ENCODE data around the gene ADGRD1.
"Not testable (repeated sequence)": the region's sequence is repeated elsewhere in the genome, so short reads cannot be mapped to it uniquely, and the experiment has no call there.

ADGRD1 gene

GRCh38 chr12:131126662-131127173 is 173.0 kb downstream of the ADGRD1 start:
- no peak for DNase-seq

DNA sequence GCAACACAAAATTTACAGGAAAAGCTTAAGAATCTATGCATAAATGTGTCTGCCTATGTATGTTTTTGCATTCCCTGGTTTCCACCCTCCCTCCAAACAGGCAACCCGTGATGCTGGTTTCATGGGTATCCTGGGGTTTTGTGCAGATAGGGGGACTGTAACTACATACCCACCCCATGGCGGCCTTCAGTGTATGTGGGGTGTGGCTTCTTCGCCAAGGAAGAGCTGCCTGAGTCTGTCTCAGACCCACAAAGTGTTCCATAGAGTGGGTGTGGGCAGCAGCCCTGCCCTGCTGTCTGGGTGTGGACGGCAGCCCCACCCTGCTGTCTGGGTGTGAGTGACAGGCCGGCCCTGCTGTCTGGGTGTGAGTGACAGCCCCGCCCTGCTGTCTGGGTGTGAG is 174.8 kb downstream of the ADGRD1 start:
- DNase-seq: no peak

GRCh38 chr12:131128966-131129619 is 175.4 kb downstream of the ADGRD1 start:
- DNase-seq: not testable (repeated sequence)

DNA sequence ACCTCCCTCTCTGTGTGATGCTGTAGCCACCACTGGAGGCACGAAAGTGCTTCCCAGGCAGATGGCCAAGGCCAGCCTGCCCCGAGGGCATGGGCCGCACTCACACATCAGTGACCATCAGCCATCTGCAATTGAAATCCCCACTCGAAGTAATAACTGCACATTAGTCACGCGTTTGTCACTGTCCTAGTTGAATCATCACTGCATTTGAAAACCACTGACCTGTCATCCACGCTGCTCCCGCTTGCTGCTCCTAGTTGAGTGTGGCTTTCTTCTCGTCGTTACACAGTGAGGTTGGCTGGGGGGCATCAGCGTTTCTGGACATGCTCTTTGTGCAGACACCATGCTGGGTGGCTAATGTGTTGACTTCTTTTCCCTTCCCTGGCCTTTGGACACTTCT is 176.1 kb downstream of the ADGRD1 start:
- DNase-seq: no peak

DNA sequence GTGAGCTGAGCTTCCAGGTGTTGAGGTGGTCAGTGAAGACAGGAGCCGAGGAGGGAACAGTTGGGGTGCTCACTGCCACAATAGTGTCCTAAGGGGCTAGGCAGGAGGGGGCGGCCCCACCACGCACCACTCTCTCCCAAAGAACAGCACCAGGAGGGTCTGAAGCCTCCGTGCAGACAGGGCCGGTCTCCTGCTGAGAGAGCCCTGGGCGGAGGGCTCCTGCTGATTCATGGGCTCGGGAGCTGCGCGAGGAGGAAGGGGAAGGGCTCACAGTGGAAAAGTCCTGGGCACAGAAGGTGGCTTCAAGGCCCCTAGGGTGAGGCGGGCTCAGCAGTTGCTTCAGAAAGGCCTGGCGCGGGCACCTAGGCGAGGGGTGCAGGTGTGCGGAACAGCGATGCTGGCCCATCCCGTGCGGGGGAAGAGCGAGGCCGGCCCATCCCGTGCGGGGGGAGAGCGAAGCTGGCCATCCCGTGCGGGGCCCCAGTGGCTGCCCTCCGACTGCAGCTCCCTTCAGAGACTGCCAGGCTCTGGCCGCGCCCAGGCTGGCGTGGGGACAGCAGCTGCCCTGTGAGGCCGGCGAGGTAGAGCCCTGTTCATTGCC is 176.7 kb downstream of the ADGRD1 start:
- DNase-seq: no peak

DNA sequence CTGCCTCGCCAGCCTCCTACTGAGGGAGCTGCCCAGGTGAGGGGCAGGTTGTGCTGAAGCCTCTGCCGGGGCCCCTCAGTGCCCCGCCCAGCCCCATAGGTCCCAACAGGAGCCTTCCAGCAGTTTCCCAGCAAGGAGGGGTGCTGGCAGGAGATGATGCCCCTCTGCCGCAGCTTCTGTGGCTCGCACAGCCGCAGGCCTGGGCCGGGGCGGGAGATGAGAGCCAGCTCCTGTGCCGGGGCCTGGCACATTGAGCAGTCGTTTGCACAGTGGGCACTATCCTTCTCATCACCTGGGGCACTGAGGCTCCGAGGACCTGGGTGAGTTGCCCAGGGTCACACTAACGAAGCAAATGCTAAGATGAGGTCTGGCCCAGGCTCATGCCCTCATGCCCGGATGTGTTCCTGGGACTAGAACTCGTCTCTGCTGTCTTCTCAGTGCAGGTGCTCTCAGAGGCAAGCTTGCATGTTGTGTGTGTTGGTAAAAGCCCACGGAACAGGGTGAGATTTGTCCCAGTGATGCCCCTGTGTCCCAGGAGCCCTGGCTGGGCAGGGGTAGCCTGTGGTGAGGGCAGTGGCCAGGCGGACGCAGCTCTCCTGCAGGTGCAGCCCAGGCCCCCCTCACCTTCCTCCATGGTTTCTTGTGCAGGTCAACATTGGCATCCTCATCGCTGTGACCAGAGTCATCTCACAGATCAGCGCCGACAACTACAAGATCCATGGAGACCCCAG is 177.5 kb downstream of the ADGRD1 start:
- no peak for DNase-seq

DNA sequence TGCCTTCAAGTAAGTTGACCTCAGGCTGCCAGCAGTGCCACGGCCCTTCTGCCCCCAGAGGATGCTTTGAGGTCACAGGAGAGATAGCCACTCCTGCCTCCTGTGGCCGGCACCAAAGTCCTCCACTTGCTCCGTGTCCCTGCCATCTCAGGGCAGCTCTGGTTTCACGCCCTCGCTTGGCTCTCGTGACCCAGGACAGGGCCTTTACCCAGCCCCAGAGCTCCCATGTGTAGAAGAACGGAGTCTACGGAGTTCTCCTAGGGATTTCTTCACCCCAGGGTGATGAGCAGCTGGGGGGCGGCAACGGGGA is 178.1 kb downstream of the ADGRD1 start:
- DNase-seq: no peak

- DNase-seq: peak; percentile 16
These were observed 178.6 kb downstream of the ADGRD1 start for GRCh38 chr12:131132118-131132892.

DNA sequence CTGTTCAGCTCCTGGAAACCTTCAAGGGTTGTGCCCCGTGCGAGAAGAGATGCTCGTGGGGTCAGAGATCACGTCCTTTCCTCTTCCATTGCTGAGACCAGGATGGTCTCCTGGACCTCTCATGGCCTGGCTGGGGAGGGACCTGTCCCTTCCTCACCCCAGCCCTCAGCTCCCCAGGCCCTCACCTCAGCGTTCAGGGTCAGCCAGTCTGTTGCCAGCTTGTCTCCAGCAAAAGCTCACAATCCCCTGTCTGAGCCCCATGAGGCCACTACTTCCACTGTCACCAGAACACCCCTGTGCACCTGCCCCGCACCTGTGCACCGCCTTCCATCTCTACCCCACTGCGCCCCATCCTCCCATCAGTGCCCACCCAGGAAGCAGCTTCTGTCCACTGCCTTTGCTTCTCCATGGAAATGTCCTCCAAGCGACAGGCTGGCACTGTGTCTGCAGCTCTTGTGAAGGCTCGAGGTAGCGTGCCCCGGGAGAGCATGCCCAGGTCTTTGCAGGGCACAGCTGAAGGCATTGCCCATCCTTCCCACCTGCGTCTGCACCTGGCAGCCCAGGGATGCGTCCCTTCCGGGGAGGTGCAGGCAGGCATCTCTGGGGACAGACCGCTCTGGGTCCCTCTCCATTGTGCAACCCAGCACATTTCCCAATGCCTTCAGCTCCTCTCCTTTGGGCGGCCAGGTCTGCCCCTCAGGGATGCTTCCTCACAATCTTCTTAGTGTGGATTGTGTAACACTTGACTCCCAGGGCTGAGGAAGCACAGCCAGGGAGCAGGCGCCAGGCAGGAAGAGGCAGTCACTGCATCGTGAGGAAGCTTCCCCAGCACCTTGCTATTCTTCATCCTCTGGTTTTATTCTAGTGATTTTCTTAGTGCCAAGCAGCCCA is 179.6 kb downstream of the ADGRD1 start:
- no peak for DNase-seq

- DNase-seq: no peak
These were observed 180.3 kb downstream of the ADGRD1 start for GRCh38 chr12:131133994-131134393.

GRCh38 chr12:131134523-131135310 is 181.0 kb downstream of the ADGRD1 start:
- no peak for DNase-seq

DNA sequence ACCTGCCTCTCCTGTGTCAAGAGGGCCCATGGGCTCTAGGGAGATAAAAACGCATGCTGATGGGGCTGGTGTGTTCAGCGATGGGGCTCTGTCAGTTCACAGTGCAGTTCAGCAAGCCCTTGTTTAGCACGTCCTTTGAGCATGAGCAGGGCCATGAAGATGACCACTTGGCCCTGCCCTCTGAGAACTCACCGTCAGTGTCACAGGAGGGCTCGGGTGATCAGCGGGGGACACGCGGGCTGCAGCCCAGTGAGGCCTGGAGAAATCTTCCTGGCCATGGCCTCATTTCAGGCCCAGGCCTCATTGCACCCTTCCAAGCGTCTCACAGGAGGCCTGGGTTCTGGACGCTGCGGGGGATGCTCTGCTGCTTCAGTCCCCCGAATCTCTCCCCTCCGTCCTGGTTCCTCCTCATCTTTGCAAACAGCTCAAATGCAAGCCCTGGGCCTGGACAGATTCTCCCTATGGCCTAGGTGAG is 181.6 kb downstream of the ADGRD1 start:
- no peak for DNase-seq

DNA sequence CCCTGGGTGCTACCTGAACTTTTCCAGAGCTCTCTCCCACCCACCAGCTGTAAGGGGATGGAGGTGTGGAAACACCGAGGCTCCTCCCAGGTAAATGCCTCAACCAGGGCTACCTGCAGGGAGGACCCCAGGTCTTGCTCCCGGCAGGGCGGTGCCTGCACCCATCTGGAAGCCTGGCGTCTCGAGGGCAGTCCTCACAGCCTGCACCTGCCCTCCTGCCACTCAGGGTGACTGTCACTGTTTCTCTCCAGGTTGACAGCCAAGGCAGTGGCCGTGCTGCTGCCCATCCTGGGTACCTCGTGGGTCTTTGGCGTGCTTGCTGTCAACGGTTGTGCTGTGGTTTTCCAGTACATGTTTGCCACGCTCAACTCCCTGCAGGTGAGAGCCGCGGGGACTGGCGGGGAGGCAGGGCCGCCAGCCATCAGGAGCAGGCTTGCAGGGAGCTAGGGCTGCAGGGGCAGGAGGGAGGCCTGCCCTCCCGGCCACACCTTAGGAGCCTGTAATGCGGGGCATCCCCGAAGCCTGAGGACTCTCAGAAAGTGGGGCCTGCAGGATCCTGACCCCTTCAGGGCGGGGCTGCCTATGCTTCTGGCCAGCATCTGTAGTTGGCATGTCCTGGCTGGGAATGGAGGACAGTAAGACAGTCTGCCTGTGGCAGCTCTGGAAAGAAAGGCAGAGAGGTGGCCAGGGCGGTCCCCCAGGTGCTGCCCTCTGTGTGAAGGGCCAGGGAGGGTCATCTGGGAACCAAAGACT is 182.3 kb downstream of the ADGRD1 start:
- DNase-seq: no peak

GRCh38 chr12:131136539-131136872 is 182.8 kb downstream of the ADGRD1 start:
- DNase-seq: no peak

GRCh38 chr12:131137009-131137835 is 183.5 kb downstream of the ADGRD1 start:
- no peak for DNase-seq

GRCh38 chr12:131137836-131138637 is 184.3 kb downstream of the ADGRD1 start:
- DNase-seq: no peak

- no peak for DNase-seq
These were observed 185.1 kb downstream of the ADGRD1 start for GRCh38 chr12:131138638-131139362.
